Mesendoderm (in vitro differentiated cells): ENCODE results near the gene CSNK2A1.
A peak's percentile ranks its signal among the peaks of the same experiment; 100 is the strongest.
"Not testable (repeated sequence)": the region's sequence is repeated elsewhere in the genome, so short reads cannot be mapped to it uniquely, and the experiment has no call there.

Source experiments
- DNase-seq: peaks from one replicate; pipeline ENCODE4 v3.0.0; 2013
- H2AK5ac ChIP-seq: 2 replicates; pipeline ENCODE4 v1.6.1; 2013; ENCODE audit warnings: low read length, inconsistent platforms
- H2BK120ac ChIP-seq: 2 replicates; pipeline ENCODE4 v1.6.1; 2013; ENCODE audit warnings: low read depth, mild to moderate bottlenecking, low read length, moderate library complexity, mixed read lengths
- H2BK15ac ChIP-seq: replicated peaks from 2 replicates; pipeline ENCODE4 v1.6.1; 2013; ENCODE audit warnings: low read depth, mild to moderate bottlenecking, moderate library complexity
- H2BK5ac ChIP-seq: 2 replicates; pipeline ENCODE4 v1.6.1; 2013; ENCODE audit warnings: low read length, inconsistent platforms
- H3K18ac ChIP-seq: 2 replicates; pipeline ENCODE4 v1.6.1; 2013; ENCODE audit warnings: mild to moderate bottlenecking, low read length, mixed read lengths
- H3K23ac ChIP-seq: one replicate; pipeline ENCODE4 v1.6.1; 2013; ENCODE audit warnings: low read length
- H3K27ac ChIP-seq: 2 replicates; pipeline ENCODE4 v1.5.1; 2013; ENCODE audit warnings: low read depth, mild to moderate bottlenecking, inconsistent platforms, low read length, moderate library complexity
- H3K27me3 ChIP-seq: 2 replicates; pipeline ENCODE4 v1.6.1; 2013; ENCODE audit warnings: low read length, control low read depth, mild to moderate bottlenecking, inconsistent platforms; ENCODE audit not compliant: insufficient read depth, poor library complexity
- H3K36me3 ChIP-seq: 2 replicates; pipeline ENCODE4 v1.6.1; 2013; ENCODE audit warnings: low read length, inconsistent platforms; ENCODE audit not compliant: control insufficient read depth, insufficient read depth
- H3K4ac ChIP-seq: one replicate; pipeline ENCODE4 v1.6.1; 2013; ENCODE audit warnings: low read depth, mild to moderate bottlenecking, low read length, moderate library complexity
- H3K4me1 ChIP-seq: 2 replicates; pipeline ENCODE4 v1.6.1; 2013; ENCODE audit warnings: low read depth, low read length, inconsistent platforms; ENCODE audit not compliant: control insufficient read depth
- H3K4me2 ChIP-seq: 2 replicates; pipeline ENCODE4 v1.6.1; 2013; ENCODE audit warnings: low read length
- H3K4me3 ChIP-seq: 2 replicates; pipeline ENCODE4 v1.5.1; 2013; ENCODE audit warnings: mild to moderate bottlenecking, low read length
- H3K56ac ChIP-seq: one replicate; pipeline ENCODE4 v1.6.1; 2013; ENCODE audit warnings: low read length
- H3K79me1 ChIP-seq: 2 replicates; pipeline ENCODE4 v1.6.1; 2013; ENCODE audit warnings: low read length, inconsistent platforms
- H3K79me2 ChIP-seq: 2 replicates; pipeline ENCODE4 v1.6.1; 2013; ENCODE audit warnings: mild to moderate bottlenecking, low read length; ENCODE audit not compliant: control insufficient read depth, insufficient read depth
- H3K9ac ChIP-seq: 2 replicates; pipeline ENCODE4 v1.6.1; 2013; ENCODE audit warnings: low read length, inconsistent platforms
- H4K5ac ChIP-seq: one replicate; pipeline ENCODE4 v1.6.1; 2013; ENCODE audit warnings: low read length
- H4K8ac ChIP-seq: one replicate; pipeline ENCODE4 v1.6.1; 2013; ENCODE audit warnings: low read depth, mild to moderate bottlenecking, control low read depth, low read length, moderate library complexity
- WGBS: extraction: QIAGEN DNeasy Blood & Tissue Kit; methylation state at CpG from one replicate; pipeline ENCODE4 v1.1.7; 2013; ENCODE audit warnings: low lambda C conversion rate, missing lambda C conversion rate; ENCODE audit not compliant: insufficient coverage; ENCODE audit errors: extremely low coverage; 5-methylcytosine and 5-hydroxymethylcytosine counted together

Gene CSNK2A1

DNA sequence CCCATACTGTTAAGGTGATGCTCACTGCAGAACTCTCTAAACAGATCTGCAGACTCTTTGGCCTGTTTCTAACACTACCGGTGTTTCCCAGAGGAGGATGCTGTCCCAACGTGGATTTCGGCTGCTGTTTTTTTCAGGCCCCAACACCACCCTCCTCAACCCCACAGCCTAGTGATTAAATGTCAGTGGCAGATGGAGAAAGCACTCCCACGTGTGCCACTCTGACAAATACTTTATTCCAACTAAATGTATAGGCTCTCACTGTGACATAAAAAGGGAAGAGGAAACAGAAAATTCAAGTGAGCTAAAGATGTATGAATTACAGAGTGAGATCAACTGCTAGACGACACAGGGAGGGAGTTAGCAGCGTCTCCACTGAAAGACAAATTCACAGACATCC is 84.8 kb downstream of the CSNK2A1 start:
- Histone ChIP-seq H2BK120ac (no peak overlapping the region), H3K36me3 (no peaks in the 10 kb centered on the region), H3K23ac (no peak overlapping the region), H3K18ac (no peak overlapping the region), H3K79me1 (peaks cover 13% of the 10 kb centered on the region), H4K8ac (no peak overlapping the region), H3K27ac (no peak overlapping the region), H2BK5ac (no peak overlapping the region), H2AK5ac (no peak overlapping the region), H3K9ac (no peak overlapping the region), H2BK15ac (no peak overlapping the region), H3K4ac (no peak overlapping the region), H3K4me2 (no peak overlapping the region), H3K56ac (no peak overlapping the region), H3K79me2 (peaks cover 19% of the 10 kb centered on the region), H4K5ac (no peak overlapping the region), H3K4me1 (peaks cover 2% of the 10 kb centered on the region), H3K27me3 (no peaks in the 10 kb centered on the region), H3K4me3 (no peak overlapping the region)
- DNase-seq, result no peak
- WGBS, result no CpG with 5 or more reads among the region's 6 CpGs

DNA sequence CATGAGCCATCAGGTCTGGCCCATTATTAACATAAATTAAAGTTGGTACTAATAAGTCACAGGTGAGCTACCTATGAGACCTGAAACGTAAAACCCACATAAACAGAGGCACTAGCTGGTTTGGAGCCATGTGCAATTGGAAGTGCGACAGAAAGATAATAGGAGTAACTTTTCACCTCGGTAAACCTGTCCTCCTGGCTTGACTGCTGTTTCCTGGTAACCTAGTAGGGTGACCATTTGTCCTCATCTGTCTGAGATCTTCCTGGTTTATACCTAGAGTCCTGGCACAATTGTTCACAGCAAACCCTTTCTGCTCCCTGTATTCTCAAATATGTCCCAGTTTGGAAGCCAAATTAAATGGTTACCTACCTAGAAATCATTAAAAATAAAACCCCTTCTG is 88.6 kb downstream of the CSNK2A1 start:
- no CpG with 5 or more reads among the region's 3 CpGs for WGBS
- H3K4me1 ChIP-seq, result no peaks in the 10 kb centered on the region

DNA sequence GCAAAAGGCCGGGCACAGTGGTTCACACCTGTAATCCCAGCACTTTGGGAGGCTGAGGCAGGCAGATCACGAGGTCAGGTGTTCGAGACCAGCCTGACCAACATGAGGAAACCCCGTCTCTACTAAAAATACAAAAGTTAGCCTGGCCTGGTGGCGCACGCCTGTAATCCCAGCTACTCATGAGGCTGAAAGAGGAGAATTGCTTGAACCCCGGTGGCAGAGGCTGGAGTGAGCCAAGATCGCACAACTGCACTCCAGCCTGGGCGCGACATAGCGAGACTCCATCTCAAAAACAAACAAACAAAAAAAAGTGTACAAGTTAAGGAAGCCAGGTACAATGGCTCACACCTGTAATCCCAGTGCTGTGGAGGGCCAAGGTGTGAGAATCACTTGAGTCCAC is 91.6 kb downstream of the CSNK2A1 start:
- H3K27me3 ChIP-seq, H3K4me1 ChIP-seq, H3K36me3 ChIP-seq, H3K23ac ChIP-seq, H3K9ac ChIP-seq, DNase-seq, H3K4me2 ChIP-seq, H3K56ac ChIP-seq, H2AK5ac ChIP-seq, H3K27ac ChIP-seq, H3K4me3 ChIP-seq, H4K5ac ChIP-seq, H2BK5ac ChIP-seq, H3K18ac ChIP-seq, H2BK15ac ChIP-seq, H3K79me2 ChIP-seq, H4K8ac ChIP-seq, H2BK120ac ChIP-seq, H3K4ac ChIP-seq: not testable (repeated sequence)
- WGBS, result no CpG with 5 or more reads among the region's 11 CpGs
- H3K79me1 ChIP-seq, result peaks cover 10% of the 10 kb centered on the region

More for the DNA sequence above, 88.6 kb downstream of the CSNK2A1 start:
- DNase-seq, result no peak
- Histone ChIP-seq H3K4ac (no peak overlapping the region), H2AK5ac (no peak overlapping the region), H3K79me1 (peaks cover 14% of the 10 kb centered on the region), H3K27ac (no peak overlapping the region), H4K5ac (no peak overlapping the region), H3K23ac (no peak overlapping the region), H3K36me3 (no peaks in the 10 kb centered on the region), H3K27me3 (no peaks in the 10 kb centered on the region), H2BK15ac (no peak overlapping the region), H4K8ac (no peak overlapping the region), H3K9ac (no peak overlapping the region), H2BK5ac (no peak overlapping the region), H3K4me3 (no peak overlapping the region), H3K4me2 (no peak overlapping the region), H3K56ac (no peak overlapping the region), H3K18ac (no peak overlapping the region), H2BK120ac (no peak overlapping the region), H3K79me2 (peaks cover 14% of the 10 kb centered on the region)

DNA sequence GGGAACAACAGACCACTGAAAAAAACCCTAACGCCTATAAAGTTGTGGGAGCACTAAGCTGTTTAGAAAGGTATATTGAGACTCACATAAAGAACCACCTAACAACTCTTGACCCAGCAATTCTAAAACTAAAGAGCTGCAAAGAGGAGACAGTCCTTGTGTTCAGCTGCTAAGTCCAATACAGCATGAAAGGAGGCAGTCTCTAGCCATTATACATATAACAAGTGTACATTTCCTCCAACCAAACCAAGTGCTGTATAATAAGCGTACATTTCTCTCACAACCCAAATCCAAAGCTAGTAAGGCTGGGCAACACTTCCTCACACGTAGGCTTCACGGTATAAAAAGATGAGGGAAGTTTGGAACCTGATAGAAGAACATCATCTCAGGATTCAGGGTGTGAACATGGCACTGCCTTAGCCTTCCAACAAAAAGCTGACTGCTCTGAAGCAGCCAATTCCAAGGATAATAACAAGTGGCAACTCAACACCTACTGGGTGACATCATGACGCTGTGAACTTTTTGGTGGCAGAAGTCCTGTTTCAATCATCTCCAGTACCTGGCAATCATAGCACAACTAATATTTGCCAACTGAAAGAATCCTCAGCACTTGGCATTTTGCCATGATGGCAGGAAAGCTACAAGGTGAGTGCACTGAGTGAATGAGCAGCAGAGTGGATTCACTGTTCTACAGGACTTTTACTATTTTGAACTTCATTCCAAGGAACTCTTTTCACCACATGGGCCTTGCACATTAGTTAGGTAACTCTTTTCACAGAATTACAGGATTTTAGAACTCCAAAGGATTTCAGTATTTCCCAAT is 97.9 kb downstream of the CSNK2A1 start:
- Histone ChIP-seq H2AK5ac (no peak overlapping the region), H3K36me3 (peaks cover 2% of the 10 kb centered on the region), H2BK5ac (no peak overlapping the region)

DNA sequence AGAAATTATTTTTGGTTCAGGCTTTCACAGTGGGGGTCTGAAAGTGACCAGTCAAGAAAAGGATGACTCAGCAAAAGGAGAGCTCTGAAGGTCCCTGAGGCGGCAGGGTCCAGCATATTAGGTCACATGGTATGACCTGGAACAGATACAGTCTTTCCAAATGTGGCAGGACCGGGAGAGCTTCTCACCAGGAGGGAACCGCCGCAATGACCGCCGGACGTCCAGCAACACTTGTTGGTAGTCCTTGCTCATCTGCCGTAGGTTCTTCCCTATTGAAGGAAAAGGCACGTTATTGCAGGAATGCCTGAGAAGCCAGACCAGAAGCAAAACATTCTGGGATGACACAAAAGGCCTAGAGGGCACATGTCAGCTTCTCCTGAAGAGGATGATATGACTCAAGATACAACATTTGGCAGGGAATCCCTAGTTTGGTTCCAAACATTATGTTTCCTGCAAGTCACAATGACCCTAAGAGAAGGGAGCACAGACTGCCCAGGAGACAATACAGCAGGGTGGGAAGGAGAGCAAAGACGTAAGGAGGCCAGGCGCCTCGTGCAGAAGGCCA is 98.6 kb downstream of the CSNK2A1 start:
- Histone ChIP-seq H3K4ac (no peak overlapping the region), H2BK5ac (no peak overlapping the region), H2AK5ac (no peak overlapping the region), H3K79me2 (no peaks in the 10 kb centered on the region), H3K23ac (no peak overlapping the region), H3K56ac (peak overlapping the region; percentile 17), H3K9ac (no peak overlapping the region), H3K36me3 (peaks cover 4% of the 10 kb centered on the region), H4K5ac (no peak overlapping the region), H3K27me3 (no peaks in the 10 kb centered on the region), H3K18ac (no peak overlapping the region), H3K4me3 (no peak overlapping the region), H2BK15ac (no peak overlapping the region), H3K4me2 (no peak overlapping the region), H3K4me1 (peaks cover 3% of the 10 kb centered on the region), H2BK120ac (no peak overlapping the region), H3K27ac (no peak overlapping the region), H4K8ac (no peak overlapping the region), H3K79me1 (peaks cover 7% of the 10 kb centered on the region)
- DNase-seq, result peak; percentile 30
- WGBS, result no CpG with 5 or more reads among the region's 12 CpGs

More for the DNA sequence above, 97.9 kb downstream of the CSNK2A1 start:
- Histone ChIP-seq H4K8ac (no peak overlapping the region), H4K5ac (no peak overlapping the region), H3K27me3 (no peaks in the 10 kb centered on the region), H3K9ac (no peak overlapping the region), H3K27ac (no peak overlapping the region), H3K56ac (no peak overlapping the region), H3K4me3 (no peak overlapping the region), H3K79me2 (no peaks in the 10 kb centered on the region), H3K4me1 (peaks cover 3% of the 10 kb centered on the region), H3K79me1 (peaks cover 7% of the 10 kb centered on the region), H3K23ac (no peak overlapping the region), H2BK120ac (no peak overlapping the region), H2BK15ac (no peak overlapping the region), H3K4me2 (no peak overlapping the region), H3K4ac (no peak overlapping the region), H3K18ac (no peak overlapping the region)
- DNase-seq, result no peak
- WGBS, result no CpG with 5 or more reads among the region's 5 CpGs
